GM21825 (cell line): ENCODE results near the gene MEGF10.
A peak's percentile ranks its signal among the peaks of the same experiment; 100 is the strongest.

Experiments
- ATAC-seq: cut with Tn5 transposase; IDR thresholded peaks from one replicate; pipeline ENCODE4 v1.9.1; 2021; ENCODE audit warnings: mild to moderate bottlenecking, moderate library complexity; ENCODE audit not compliant: unreplicated experiment

Gene MEGF10

GRCh38 chr5:127431977-127432585 lies 141.5 kb downstream of the MEGF10 start:
- no peak for ATAC-seq

- ATAC-seq, result no peak
Measured at GRCh38 chr5:127433526-127433925, 142.9 kb downstream of the MEGF10 start.

- no peak for ATAC-seq
Measured at GRCh38 chr5:127434588-127434987, 144.0 kb downstream of the MEGF10 start.

- no peak for ATAC-seq
Measured at GRCh38 chr5:127435821-127436220, 145.2 kb downstream of the MEGF10 start.

- no peak for ATAC-seq
Measured at GRCh38 chr5:127439644-127440043, 149.0 kb downstream of the MEGF10 start.

- no peak for ATAC-seq
Measured at GRCh38 chr5:127440831-127441230, 150.2 kb downstream of the MEGF10 start.

- no peak for ATAC-seq
Measured at GRCh38 chr5:127441799-127442484, 151.3 kb downstream of the MEGF10 start.

GRCh38 chr5:127444171-127444570 lies 153.6 kb downstream of the MEGF10 start:
- ATAC-seq, result no peak

- ATAC-seq, result no peak
Measured at GRCh38 chr5:127445328-127445727, 154.7 kb downstream of the MEGF10 start.

- ATAC-seq, result no peak
Measured at GRCh38 chr5:127446626-127447025, 156.0 kb downstream of the MEGF10 start.

GRCh38 chr5:127447827-127448226 lies 157.2 kb downstream of the MEGF10 start:
- ATAC-seq, result no peak

GRCh38 chr5:127450046-127450445 lies 159.4 kb downstream of the MEGF10 start:
- no peak for ATAC-seq

GRCh38 chr5:127451096-127451495 lies 160.5 kb downstream of the MEGF10 start:
- no peak for ATAC-seq

- ATAC-seq, result no peak
Measured at GRCh38 chr5:127452626-127453025, 162.0 kb downstream of the MEGF10 start.

- no peak for ATAC-seq
Measured at GRCh38 chr5:127471211-127471610, 180.6 kb downstream of the MEGF10 start.

- ATAC-seq, result no peak
Measured at GRCh38 chr5:127472700-127473099, 182.1 kb downstream of the MEGF10 start.

- no peak for ATAC-seq
Measured at GRCh38 chr5:127486471-127486870, 195.9 kb downstream of the MEGF10 start.

GRCh38 chr5:127492854-127493738 lies 202.5 kb downstream of the MEGF10 start:
- peak; percentile 81 for ATAC-seq

GRCh38 chr5:127498548-127498947 lies 208.0 kb downstream of the MEGF10 start:
- ATAC-seq, result no peak

GRCh38 chr5:127505905-127506304 lies 215.3 kb downstream of the MEGF10 start:
- no peak for ATAC-seq

- no peak for ATAC-seq
Measured at GRCh38 chr5:127506616-127507015, 216.0 kb downstream of the MEGF10 start.
